GM18519 (cell line): ENCODE measurements around the gene GJA4.
"Not testable (repeated sequence)": the region's sequence is repeated elsewhere in the genome, so short reads cannot be mapped to it uniquely, and the experiment has no call there.

ENCODE experiments used
- ATAC-seq: cut with Tn5 transposase; IDR thresholded peaks from one replicate; pipeline ENCODE4 v1.9.1; 2021; ENCODE audit warnings: mild to moderate bottlenecking, moderate library complexity; ENCODE audit not compliant: unreplicated experiment, low FRiP score

The GJA4 gene

GRCh38 chr1:34763142-34763781 is 29.5 kb upstream of the GJA4 start:
- ATAC-seq: no peak

- no peak for ATAC-seq
Observed at GRCh38 chr1:34768856-34769255, 23.9 kb upstream of the GJA4 start.

DNA sequence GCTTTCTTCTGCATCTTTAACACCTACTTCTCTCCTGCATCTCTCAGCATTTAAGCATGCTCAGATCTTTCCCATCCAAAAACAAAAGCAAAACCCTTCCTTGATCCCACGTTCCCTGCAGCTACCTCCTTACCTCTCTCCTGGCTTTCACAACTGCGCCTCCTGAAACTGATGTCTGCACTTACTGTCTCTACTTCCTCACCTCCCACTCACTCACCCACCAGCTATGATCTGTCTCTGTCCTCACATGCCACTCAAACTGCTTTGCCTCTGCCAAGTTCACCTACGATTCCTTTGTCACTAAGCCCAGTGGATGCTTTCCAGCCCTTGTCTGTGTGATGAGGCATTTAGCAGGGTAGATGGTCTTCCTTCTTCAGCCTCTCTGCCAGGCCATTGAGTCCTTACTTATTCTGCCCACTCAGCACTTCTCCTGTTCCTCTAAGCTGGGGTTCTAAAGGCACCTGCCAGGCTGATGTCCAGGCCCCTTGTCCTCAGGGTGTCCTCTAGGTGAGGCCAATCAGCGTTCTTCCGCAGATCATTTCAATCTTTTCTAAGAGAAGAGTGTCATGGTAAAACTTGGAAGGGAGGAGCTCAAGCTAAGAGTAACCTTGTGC is 21.8 kb upstream of the GJA4 start:
- ATAC-seq: no peak

DNA sequence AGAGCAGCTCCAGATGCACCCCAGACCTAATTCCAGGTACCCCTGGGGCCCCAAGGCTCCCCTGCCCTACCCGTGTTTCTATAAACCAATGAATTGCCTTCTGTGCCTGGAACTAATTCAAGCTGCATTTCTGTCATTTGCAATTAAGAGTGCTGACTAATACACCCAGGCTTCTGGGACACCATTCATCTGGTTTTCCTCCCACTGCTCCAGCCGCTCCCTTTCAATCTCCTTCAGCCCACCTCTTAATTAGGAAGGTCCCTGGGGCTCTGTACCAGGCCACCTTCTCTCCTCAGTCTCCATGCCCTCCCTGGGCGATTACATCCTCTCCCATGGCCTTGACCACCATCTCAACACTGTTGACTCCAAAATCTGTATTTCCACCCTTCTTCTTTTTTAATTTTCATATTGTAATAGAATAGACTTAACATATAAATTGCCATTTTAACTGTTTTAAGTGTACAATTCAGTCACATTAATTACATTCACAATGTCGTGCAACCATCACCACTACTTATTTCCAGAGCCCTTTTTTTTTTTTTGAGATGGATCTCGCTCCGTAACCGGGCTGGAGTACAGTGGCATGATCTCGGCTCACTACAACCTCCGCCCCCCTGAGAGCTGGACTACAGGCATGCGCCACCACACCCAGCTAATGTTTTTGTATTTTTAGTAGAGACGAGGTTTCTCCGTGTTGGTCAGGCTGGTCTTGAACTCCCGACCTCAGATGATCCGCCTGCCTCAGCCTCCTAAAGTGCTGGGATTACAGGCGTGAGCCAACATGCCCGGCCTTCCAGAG is 21.0 kb upstream of the GJA4 start:
- ATAC-seq: no peak

- ATAC-seq: not testable (repeated sequence)
Observed at GRCh38 chr1:34773114-34773513, 19.7 kb upstream of the GJA4 start.

DNA sequence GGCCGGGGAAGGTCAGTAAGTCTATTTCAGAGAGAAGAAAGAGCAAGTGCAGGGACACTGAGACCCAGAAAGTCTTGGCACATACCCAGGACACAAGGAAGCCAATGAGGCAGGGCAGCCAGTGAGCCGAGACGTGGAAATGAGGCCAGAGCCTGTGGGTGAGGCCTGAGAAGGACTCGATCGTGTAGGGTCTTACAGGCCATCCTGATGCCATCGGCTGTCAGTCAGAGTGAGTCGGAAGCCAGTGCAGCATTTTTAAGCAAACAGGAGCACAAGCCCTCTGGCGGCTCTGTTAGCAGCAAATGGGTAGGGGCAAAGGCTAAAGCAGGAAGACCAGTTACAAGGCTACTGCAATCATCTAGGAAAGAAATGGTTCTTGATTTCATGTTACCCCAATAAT is 17.8 kb upstream of the GJA4 start:
- ATAC-seq: no peak

DNA sequence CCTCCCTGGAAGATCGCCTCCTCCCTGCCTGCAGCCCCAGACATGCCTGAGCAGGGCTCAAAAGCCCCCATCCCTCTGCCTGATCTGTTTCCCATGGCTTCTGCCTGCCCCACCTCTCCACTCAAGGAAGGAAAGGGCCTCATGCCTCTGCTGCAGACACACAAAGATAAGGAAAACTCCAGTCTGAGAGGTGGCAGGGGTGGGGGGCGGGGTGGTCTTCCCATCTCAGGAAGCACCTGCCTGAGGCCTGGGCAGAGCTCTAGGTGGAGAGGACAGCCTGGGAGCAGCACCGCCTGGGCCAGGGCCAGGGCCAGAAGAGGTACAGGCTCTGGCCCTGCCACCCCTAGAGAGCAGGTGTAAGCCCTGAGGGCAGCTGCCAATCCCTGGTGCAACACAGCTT is 15.9 kb upstream of the GJA4 start:
- no peak for ATAC-seq

DNA sequence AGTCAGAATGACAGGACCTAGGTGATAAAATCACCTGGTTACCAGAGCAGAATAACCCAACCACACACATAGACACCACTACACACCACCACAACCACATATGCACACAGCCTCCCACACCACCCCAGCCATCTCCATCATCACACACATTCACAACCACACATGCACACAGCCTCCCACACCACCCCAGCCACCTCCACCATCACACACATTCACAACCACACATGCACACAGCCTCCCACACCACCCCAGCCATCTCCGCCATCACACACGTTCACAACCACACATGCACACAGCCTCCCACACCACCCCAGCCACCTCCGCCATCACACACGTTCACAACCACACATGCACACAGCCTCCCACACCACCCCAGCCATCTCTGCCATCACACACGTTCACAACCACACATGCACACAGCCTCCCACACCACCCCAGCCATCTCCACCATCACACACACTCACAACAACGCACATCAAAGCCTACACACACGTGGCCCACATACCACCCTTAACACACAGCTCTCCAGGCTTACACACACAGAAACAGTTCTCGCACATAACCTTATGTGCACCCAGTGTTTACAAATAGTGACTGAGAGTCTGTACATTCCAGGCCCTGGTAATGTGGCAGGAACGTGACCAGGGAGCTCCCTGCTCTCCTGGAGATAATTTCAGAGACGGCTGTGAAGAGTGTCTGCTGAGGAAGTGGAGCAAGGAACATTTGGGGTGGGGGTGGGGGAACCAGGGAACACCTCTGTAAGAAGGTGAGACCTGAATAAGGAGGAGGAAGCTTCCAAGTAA is 15.1 kb upstream of the GJA4 start:
- ATAC-seq: no peak

GRCh38 chr1:34778381-34778780 is 14.4 kb upstream of the GJA4 start:
- ATAC-seq: no peak

DNA sequence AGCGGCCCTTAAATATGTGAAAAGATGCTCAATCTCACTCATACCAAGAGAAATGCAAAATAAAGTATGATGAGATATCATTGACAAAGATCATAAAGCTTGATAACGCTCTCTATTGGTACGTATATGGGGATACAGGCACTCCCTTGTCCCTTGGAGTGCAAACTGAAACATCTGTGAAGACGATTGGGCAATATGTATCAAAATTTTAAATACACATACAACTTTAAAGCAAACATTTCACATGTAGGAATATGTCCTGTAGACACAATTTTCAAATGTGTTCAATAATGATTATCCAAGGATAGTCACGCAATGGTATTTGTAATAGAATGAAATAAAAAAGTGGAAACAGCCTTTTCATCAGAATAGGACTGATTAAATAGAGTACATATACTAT is 13.8 kb upstream of the GJA4 start:
- ATAC-seq: no peak

DNA sequence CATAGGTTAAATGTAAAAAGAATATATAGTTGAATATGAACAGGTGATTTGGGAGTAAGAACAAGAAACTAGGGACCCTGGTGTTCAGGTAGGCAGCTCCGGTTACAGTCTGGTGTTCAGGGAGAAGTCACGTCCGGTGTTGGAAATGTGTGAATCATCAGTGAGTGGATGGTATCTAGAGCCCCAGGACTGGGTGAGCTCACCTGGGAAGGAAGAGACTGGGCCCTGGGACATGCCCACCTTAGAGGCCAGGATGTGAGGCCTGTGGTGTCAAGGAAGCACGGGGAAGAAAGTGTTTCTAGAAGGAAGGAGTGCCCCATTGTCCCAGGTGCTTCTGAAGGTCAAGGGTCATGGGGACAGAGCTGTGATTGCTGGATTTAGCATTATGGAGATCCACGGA is 13.3 kb upstream of the GJA4 start:
- ATAC-seq: no peak

- no peak for ATAC-seq
Observed at GRCh38 chr1:34779962-34780361, 12.8 kb upstream of the GJA4 start.

GRCh38 chr1:34780528-34780927 is 12.3 kb upstream of the GJA4 start:
- ATAC-seq: no peak

DNA sequence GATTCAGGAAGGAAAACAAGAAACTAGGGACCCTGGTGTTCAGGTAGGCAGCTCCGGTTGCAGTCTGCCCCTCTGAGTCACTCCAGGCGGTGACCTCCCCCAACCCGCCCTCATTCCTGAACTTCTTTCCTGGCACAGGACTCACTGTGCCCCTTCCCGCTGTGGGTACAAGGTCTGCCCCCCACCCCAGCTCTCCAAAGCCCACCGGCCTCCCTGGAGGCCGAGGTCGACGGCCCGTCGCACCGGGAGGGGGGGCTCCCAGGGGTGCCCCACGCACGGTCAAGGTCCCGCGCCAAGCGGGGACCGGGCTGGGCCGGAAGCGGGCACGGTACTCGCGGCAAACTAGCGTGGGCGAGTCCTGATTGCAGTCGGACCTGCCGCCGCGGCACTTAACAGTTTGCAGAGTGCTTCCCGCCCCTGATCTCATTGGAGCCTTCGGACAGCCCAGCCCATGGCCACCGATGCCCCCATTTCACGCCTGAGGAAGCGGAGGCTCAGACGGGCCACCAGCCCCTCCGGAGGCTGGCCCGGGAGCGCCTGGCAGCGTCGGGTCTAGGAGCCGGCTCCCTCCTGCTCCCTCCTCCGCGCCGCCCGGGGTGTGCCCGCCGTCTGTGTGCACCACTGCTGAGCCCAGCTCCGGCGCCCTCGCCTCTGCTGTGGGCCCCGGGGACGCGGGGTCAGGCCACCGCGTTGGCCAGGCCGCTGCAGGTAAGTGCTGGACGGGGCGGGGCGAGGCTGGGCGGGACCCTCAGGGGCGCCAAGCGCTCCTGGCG is 11.5 kb upstream of the GJA4 start, which contains the start of gene GJB3:
GJB3 (plus strand) TSS at position 144 of the 773 bp plus-strand sequence. CDS start 3,549 bp downstream, outside the sequence.
- ATAC-seq: no peak

DNA sequence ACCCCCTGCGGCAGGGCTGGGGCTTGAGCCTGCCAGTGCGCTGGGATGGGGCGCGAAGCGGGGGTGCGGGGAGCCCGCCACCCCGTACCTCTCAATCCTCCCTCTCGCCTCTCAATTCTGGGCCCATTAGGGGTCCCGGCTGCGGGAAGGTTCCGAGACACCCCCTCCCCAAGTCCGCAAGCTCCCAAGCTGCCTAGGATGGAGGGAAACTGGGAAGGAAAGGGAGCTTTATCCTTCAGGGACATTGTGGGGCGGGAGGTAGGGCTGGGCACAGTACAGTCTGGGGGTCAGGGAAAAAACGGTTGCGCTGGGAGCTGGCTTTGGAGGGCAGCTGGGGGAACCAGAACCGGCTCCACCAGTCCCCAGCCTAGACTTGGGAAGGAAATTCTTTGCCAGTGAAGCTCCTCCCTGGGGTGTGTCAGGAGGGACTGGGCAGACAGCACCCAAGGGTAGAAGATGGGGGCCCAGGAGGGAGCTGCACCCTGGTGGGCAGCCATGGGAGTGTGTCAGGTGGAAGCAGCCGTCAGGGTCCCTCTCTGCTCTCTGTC is 10.9 kb upstream of the GJA4 start:
- ATAC-seq: no peak

DNA sequence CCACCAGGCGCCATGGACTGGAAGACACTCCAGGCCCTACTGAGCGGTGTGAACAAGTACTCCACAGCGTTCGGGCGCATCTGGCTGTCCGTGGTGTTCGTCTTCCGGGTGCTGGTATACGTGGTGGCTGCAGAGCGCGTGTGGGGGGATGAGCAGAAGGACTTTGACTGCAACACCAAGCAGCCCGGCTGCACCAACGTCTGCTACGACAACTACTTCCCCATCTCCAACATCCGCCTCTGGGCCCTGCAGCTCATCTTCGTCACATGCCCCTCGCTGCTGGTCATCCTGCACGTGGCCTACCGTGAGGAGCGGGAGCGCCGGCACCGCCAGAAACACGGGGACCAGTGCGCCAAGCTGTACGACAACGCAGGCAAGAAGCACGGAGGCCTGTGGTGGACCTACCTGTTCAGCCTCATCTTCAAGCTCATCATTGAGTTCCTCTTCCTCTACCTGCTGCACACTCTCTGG is 8.0 kb upstream of the GJA4 start:
- no peak for ATAC-seq

DNA sequence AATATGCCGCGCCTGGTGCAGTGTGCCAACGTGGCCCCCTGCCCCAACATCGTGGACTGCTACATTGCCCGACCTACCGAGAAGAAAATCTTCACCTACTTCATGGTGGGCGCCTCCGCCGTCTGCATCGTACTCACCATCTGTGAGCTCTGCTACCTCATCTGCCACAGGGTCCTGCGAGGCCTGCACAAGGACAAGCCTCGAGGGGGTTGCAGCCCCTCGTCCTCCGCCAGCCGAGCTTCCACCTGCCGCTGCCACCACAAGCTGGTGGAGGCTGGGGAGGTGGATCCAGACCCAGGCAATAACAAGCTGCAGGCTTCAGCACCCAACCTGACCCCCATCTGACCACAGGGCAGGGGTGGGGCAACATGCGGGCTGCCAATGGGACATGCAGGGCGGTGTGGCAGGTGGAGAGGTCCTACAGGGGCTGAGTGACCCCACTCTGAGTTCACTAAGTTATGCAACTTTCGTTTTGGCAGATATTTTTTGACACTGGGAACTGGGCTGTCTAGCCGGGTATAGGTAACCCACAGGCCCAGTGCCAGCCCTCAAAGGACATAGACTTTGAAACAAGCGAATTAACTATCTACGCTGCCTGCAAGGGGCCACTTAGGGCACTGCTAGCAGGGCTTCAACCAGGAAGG is 7.4 kb upstream of the GJA4 start:
- ATAC-seq: no peak

GRCh38 chr1:34785875-34786470 is 6.8 kb upstream of the GJA4 start:
- no peak for ATAC-seq
